GM23338 (cell line): Measurements from ENCODE around the gene EIF4E.
"Not testable (repeated sequence)": the region's sequence is repeated elsewhere in the genome, so short reads cannot be mapped to it uniquely, and the experiment has no call there.

Experiments
- EZH2 ChIP-seq: fragments of 200-600 bp; sonication (generic); IDR thresholded peaks from one replicate; pipeline ENCODE4 v1.8.0; 2017; ENCODE audit warnings: antibody characterized with exemption, mild to moderate bottlenecking, low read depth; ENCODE audit not compliant: unreplicated experiment
- TF ChIP-seq, protein P1 (sequence below), 2 experiments: fragments of 200-600 bp in 1 of 2; sonication (generic) in 1 of 2; conservative IDR thresholded peaks; 2 replicates each; pipeline versions ENCODE4 v1.5.1 to v1.6.1; 2016 to 2017; ENCODE audit warnings: antibody characterized with exemption in 2 of 2, low read depth in 2 of 2, mild to moderate bottlenecking in 2 of 2, moderate library complexity in 1 of 2
- TF ChIP-seq, protein P2 (sequence below): IDR thresholded peaks from one replicate; pipeline ENCODE4 v1.6.1; 2018; ENCODE audit warnings: antibody characterized with exemption; ENCODE audit not compliant: unreplicated experiment

DNA sequence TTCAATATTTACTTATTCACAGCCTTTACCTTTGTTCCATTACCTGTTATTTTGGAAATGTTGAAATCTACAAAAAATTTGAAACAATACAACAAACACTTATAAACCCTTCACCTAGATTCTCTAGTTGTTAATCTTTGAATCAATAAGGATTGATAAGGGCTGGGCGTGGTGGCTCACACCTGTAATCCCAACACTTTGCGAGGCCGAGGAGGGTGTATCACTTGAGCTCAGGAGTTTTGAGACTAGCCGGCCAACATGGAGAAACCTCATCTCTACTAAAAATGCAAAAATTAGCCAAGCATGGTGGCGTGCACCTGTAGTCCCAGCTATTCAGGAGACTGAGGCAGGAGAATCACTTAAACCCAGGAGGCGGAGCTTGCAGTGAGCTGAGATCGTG, 5.9 kb upstream of the EIF4E start:
- TF ChIP-seq, protein P1, sequence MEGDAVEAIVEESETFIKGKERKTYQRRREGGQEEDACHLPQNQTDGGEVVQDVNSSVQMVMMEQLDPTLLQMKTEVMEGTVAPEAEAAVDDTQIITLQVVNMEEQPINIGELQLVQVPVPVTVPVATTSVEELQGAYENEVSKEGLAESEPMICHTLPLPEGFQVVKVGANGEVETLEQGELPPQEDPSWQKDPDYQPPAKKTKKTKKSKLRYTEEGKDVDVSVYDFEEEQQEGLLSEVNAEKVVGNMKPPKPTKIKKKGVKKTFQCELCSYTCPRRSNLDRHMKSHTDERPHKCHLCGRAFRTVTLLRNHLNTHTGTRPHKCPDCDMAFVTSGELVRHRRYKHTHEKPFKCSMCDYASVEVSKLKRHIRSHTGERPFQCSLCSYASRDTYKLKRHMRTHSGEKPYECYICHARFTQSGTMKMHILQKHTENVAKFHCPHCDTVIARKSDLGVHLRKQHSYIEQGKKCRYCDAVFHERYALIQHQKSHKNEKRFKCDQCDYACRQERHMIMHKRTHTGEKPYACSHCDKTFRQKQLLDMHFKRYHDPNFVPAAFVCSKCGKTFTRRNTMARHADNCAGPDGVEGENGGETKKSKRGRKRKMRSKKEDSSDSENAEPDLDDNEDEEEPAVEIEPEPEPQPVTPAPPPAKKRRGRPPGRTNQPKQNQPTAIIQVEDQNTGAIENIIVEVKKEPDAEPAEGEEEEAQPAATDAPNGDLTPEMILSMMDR (conservative IDR thresholded peaks at IDR 0.05; ENCODE audit: low read depth in 2 of 2) = not testable (repeated sequence)
- TF ChIP-seq, protein P2, sequence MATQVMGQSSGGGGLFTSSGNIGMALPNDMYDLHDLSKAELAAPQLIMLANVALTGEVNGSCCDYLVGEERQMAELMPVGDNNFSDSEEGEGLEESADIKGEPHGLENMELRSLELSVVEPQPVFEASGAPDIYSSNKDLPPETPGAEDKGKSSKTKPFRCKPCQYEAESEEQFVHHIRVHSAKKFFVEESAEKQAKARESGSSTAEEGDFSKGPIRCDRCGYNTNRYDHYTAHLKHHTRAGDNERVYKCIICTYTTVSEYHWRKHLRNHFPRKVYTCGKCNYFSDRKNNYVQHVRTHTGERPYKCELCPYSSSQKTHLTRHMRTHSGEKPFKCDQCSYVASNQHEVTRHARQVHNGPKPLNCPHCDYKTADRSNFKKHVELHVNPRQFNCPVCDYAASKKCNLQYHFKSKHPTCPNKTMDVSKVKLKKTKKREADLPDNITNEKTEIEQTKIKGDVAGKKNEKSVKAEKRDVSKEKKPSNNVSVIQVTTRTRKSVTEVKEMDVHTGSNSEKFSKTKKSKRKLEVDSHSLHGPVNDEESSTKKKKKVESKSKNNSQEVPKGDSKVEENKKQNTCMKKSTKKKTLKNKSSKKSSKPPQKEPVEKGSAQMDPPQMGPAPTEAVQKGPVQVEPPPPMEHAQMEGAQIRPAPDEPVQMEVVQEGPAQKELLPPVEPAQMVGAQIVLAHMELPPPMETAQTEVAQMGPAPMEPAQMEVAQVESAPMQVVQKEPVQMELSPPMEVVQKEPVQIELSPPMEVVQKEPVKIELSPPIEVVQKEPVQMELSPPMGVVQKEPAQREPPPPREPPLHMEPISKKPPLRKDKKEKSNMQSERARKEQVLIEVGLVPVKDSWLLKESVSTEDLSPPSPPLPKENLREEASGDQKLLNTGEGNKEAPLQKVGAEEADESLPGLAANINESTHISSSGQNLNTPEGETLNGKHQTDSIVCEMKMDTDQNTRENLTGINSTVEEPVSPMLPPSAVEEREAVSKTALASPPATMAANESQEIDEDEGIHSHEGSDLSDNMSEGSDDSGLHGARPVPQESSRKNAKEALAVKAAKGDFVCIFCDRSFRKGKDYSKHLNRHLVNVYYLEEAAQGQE = not testable (repeated sequence)
- not testable (repeated sequence) for TF ChIP-seq EZH2
